Neural progenitor cell (in vitro differentiated cells): Measurements from ENCODE around the gene SCN2A.

Experiments used
- CTCF ChIP-seq: fragments of 200-600 bp; sonication (generic); IDR thresholded peaks from 2 replicates; pipeline ENCODE4 v1.5.1; 2017; ENCODE audit warnings: antibody characterized with exemption, mild to moderate bottlenecking
- EZH2phosphoT487 ChIP-seq: fragments of 200-600 bp; sonication (generic); IDR thresholded peaks from 2 replicates; pipeline ENCODE4 v1.6.1; 2017; ENCODE audit warnings: antibody characterized with exemption

DNA sequence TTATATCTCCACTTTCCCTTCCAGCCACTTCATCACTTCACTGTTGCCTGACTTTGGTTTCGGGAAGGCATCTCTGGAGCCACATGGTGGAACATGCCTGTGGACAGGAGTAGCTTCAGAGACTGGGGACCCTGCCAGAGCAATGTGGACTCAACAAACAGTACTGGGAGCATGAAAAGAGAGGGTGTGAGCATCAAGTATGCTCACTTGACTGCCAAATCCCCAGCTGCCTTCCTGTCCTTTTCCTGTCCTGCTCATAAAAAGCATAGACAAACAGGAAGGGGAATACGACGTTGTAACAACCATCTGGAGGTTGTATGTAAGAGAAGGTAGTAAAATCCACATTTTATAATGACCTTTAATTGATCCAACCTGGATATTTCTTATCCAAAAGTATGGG lies 169.0 kb downstream of the SCN2A start:
- TF ChIP-seq CTCF (no peak), EZH2phosphoT487 (no peak)
